Measurements from ENCODE around the gene MCOLN2.
"Not testable (repeated sequence)": the region's sequence is repeated elsewhere in the genome, so short reads cannot be mapped to it uniquely, and the experiment has no call there.

MCOLN2 gene

GRCh38 chr1:84996846-84997666 lies at the start of gene MCOLN2:
Gene MCOLN2 (minus strand): TSS chr1:84997113. CDS start chr1:84996872, 241 bp downstream.
- peak; percentile 44 for DNase-seq

GRCh38 chr1:85042413-85042812 lies 45.5 kb upstream of the MCOLN2 start:
- no peak for DNase-seq

DNA sequence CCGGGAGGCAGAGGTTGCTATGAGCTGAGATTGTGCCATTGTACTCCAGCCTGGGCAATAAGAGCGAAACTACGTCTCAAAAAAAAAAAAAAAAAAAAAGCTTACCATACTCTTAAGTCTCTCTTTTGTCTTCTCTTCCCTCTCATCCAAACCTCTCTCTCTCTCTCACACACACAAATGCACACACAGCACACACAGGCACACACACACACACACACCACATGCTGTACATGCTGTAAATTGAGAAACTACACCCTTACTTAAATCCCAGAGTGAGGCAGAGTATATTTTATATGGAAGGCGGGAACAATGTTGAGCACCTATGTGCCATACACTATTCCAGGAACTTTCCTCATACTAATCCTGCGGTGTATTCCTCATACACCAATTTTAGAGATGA lies 44.9 kb upstream of the MCOLN2 start:
- no peak for DNase-seq

GRCh38 chr1:85033221-85033620 lies 36.3 kb upstream of the MCOLN2 start:
- no peak for DNase-seq

DNA sequence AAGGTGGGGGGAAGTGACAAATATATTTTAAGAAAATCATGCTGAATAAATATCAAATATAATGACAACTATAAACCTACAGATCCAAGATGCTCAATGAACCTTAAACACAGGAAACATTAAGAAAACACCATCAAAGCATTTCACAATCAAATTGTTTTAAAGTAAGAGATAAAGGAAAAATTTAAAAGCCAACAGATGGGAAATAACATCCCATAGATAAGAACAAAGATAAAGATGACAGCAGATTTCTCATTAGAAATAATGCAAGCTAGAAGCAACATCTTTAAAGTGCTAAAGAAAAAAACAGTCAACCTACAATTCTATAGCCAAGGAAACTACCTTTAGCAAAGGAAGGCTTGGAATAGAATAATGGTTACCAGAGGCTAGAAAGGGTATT lies 33.6 kb upstream of the MCOLN2 start:
- no peak for DNase-seq

DNA sequence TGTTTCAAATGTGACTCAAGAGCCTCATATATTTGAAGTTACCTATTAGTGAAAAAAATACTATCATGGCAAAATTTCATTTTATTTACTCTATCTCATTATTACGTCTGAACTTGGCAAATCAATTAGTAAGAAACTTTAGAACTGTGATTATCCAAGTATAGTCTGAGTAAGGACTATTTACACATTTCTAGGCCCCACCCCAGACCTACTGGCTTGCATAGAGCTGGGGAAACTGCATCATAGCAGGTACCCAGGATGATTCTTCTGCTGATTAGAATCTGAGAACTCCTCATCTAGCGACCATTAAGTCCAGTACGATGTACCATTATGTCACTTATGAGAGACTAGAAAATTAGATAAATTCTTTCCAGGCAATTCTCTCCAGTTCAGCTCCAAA lies 31.2 kb upstream of the MCOLN2 start:
- no peak for DNase-seq

GRCh38 chr1:85027242-85027983 lies 30.5 kb upstream of the MCOLN2 start:
- no peak for DNase-seq

GRCh38 chr1:85025940-85026339 lies 29.0 kb upstream of the MCOLN2 start:
- DNase-seq = no peak

DNA sequence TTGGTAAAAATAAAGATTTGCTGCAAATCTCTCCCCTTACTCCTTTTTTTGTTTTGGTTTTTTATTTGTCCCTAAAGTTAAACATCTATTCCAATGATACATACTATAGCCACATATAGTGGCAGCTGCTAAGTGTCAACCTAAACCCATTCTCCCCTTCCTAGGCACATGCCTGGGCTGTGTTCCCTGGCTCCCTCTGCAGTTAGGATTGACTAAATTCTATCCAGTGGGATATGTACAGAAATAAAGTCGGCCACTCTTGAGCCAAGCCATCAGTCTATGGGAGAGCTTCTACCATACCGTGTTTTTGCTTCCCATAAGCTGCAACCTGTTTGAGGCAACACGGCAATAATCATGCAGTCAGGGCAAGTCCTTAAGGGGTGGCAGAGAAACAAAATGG lies 27.8 kb upstream of the MCOLN2 start:
- no peak for DNase-seq

- no peak for DNase-seq
These were observed 25.8 kb upstream of the MCOLN2 start for GRCh38 chr1:85022700-85023099.

DNA sequence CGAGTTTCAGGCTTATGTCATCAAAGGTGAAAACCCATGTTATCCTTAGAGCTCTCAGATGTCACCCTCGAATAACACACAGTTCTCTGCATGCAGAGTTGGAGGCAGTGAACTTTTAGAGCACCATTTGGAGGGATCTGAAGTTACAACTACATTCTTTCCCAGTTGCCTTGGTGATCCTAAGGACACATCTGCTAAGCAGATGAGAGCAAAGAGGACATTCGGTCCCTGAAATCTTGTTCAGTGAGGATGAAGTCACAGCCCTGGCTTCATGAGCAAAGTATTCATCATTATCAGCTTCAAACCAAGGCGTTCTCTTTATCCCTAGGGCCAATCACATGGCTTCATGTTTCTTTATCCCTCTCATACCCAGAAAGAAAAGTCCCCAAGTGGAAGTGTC lies 23.1 kb upstream of the MCOLN2 start:
- peak; percentile 37 for DNase-seq

DNA sequence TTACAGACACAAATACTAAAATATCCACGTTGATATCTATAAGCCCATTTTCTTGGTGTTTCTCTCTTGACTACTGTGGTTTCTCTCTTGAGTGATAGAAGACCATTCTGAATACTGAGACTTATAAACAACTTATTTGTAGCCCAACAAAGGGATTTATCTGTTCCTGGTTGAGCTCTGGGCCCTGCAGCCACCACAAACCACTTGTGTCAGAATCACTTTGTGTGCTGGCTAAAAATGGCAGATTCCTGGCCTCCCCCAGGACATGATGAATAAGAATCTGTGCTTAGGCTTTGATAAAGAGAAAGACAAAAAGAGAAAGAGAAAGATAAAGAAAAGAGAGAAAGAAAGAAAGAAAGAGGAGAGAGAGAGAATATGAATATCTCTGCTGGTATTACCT lies 18.9 kb upstream of the MCOLN2 start:
- no peak for DNase-seq

GRCh38 chr1:85005641-85006040 lies 8.7 kb upstream of the MCOLN2 start:
- DNase-seq = not testable (repeated sequence)

DNA sequence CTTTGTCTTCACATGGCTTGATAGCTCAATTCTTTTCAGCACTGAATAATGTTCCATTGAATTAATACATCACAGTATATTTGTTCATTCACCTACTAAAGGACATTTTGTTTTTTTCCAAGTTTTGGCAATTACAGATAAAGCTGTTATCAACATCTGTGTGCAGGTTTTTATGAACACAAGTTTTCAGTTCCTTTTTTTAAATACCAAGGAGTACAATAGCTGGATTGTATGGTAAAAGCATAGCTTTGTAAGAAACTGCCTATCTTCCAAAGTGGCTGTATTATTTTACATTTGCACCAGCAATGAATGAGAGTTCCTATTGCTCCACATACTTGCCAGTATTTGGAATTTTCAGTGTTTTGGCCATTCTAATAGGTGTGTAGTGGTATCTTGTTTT lies 4.8 kb upstream of the MCOLN2 start:
- no peak for DNase-seq

GRCh38 chr1:84998642-84999280 lies 1.8 kb upstream of the MCOLN2 start:
- DNase-seq = no peak

- DNase-seq = peak; percentile 38
These were observed 1.0 kb upstream of the MCOLN2 start for GRCh38 chr1:84997667-84998600.

GRCh38 chr1:84995484-84996334 lies 1.2 kb downstream of the MCOLN2 start:
- DNase-seq = no peak

- DNase-seq = no peak
These were observed 5.6 kb downstream of the MCOLN2 start for GRCh38 chr1:84991097-84991920.

DNA sequence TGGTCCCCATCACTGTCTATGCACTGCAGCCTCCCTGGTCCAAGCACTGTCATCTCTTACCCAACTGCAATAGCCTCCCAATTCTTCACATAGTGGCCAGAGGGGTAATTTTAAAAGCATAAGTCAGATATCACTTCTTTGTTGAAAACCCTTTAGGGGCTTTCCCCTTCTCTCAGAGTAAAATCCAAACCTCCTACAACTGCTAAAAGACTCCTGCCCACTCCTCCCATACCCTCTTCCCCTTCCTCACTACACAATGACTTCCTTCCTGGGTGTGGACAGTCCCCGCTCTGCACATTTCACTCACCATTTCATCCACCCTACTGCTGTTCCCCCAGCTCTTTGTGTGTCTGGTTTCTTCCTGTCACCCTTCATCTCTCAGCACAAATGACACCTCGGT lies 8.3 kb downstream of the MCOLN2 start:
- DNase-seq = no peak

GRCh38 chr1:84986561-84986960 lies 10.4 kb downstream of the MCOLN2 start:
- DNase-seq = not testable (repeated sequence)

DNA sequence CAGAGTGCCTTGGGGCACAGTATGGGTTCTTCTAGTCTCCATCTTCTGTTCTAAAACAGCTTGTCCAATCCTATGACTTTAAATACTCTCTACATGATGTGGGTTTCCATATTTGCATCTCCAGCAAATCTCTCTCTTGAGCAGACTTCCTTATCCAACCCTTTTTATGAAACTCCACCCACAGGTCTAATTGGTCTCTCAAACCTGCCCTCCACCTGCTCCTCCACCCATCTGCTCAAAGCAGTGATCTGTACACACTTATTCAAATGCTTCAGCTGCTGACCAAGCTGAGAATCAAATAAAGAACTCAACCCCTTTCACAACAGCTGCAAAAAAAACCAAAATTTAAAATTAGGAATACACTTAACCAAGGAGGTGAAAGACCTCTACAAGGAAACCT lies 11.5 kb downstream of the MCOLN2 start:
- DNase-seq = no peak
